ENCODE data around the gene DACT2.
"Not testable (repeated sequence)": the region's sequence is repeated elsewhere in the genome, so short reads cannot be mapped to it uniquely, and the experiment has no call there.

The DACT2 gene

DNA sequence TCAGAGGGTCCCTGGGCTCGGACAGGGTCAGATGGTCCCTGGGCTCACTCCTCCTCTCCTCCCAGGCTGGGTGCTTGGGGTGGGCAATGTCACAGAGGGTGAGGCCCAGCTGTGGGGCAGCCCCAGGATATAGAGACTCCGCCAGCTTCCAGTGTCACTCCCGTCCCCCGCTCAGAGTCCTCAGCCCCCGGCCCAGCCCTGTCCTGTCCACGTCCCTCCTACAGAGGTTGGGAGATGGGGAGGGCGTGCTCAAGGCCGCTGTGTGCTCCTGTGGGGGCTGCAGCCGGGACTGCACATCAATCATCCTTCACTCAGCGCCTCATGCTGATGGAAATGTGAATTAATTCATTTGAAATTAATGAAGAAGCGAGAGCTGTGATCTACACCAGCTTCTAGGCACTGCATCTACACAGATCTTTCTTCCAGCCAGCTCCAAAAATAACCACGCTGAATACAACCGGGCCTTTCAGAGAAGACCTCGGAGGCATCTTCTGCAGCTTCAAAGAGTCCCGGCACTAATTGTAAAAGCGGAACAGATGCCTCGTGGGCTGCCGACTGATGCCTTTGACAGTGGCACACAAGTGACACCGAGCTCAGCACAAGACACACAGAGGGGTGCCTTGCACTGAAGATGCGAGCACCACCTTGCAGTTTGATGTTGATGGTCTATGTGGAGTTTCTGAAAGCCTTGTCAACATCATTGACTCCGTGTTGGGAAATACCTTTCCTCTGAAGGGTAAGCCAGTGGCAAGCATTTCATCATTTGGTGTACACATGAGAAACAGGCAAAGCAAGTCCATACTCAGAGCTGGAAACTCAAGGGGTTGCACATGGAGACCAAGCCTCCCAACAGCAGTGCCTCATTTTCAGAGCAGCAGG, 39.3 kb downstream of the DACT2 start:
- no peak for DNase-seq

DNA sequence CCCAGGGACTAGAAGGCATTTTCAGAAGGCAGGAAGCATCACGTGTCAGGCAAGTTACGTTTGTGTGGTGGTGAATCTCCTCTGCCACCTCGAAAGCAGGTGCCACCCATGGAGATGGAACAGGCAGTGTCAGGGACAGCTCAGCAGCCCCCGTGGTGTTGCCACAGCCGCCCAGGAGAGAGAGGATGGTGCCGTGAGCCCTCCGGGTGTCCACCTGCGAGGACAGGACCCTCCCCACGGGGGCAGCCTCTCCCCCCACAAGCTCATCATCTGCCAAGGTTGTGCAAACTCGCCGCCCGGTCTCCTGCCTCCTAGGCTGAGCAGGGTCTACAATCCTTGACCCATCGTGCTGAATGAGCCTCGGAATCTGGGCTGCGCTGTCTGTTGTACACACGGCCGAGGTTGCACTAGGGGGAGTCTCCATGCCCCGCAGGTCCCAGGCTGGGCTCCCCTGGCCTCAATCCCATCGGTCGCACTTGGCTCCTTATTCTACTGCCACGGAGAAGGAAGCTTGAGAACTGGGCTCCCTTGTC, 40.1 kb downstream of the DACT2 start:
- DNase-seq, result no peak

DNA sequence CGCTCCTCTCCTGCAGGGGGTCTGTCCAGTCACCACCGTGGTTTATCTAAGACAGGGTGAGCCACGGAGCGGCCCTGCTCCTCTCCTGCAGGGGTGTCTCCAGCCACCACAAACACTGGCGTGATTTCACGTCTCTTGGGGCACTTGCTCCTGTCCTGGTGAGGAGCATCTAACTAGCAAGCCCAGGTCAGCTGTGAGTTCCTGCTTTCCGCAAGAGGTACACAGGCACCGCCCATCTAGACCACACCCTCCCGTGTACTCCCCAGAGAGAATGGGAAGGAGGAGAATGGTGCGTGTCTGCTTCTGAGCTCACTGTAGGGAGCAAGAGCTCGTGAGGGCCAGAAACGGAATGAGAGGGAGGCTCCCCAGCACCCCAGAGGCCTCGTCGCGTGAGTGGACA, 40.7 kb downstream of the DACT2 start:
- no peak for DNase-seq

DNA sequence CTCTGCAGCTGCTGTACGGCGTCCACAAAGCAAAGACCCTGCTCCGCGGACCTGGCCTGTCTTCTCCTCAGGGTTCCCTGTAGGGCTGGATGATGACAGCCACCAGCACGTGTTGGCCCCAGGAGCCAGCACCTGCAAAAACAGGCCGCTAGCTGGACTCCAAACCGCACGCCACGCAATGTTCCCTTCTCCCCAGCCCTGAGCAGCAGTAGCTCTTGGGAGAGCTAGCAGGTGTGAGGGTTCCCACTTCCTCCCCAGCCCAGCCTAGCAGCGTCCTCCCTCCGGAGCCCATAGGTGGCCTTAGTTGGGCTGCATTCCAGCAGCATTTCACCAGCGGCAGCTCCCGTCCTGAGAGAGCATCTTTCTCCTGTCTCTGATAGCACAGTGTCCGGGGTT, 42.3 kb downstream of the DACT2 start:
- DNase-seq, result no peak

DNA sequence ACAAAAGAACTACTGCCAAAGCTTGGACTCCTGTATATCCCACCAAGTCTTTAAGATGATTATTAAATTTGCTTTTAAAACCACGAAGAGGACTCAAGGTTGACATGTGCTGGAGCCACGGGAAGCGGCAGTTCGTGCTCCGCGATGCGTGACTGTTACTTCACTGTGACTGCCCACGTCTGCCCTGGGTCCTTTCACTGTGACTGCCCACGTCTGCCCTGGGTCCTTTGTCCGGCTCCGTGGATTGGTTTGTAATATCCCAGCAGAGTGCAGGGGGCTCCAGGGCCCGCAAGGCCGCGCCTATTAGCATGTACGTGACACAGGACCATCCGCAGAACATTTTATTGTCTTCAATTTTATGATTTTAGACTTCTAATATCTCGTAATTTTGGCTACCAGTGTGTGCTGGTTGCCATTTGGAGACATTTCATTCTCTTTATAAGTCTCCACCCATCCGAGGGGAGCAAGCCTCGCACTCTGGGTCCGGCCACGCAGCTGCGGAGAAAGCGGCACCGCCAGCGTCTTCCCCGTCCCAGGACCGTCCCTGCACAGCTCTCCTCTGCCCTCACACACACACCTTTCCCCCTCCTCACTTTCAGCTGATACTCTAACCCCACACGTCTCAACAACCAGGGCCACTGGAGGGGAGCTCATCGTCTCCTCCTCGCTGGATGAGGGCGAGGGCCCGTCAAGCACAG, 42.9 kb downstream of the DACT2 start:
- DNase-seq, result no peak

DNA sequence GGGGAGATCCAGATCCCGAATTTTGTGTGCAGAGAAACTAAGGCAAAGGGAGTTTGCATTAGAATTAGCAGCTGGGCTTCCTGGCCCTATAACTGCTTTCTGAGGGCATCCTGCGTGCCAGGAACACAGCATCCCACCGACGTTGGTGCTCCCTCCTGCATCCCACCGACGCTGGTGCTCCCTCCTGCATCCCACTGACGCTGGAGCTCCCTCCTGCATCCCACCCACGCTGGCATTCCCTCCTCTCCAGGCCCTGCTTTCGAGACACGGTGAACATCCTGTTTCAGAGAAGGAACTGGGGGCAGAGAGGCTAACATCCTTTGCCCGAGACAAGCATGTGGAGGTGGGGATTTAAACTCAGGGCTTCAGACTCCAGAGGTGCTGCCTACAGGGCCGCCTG, 44.4 kb downstream of the DACT2 start:
- no peak for DNase-seq

DNA sequence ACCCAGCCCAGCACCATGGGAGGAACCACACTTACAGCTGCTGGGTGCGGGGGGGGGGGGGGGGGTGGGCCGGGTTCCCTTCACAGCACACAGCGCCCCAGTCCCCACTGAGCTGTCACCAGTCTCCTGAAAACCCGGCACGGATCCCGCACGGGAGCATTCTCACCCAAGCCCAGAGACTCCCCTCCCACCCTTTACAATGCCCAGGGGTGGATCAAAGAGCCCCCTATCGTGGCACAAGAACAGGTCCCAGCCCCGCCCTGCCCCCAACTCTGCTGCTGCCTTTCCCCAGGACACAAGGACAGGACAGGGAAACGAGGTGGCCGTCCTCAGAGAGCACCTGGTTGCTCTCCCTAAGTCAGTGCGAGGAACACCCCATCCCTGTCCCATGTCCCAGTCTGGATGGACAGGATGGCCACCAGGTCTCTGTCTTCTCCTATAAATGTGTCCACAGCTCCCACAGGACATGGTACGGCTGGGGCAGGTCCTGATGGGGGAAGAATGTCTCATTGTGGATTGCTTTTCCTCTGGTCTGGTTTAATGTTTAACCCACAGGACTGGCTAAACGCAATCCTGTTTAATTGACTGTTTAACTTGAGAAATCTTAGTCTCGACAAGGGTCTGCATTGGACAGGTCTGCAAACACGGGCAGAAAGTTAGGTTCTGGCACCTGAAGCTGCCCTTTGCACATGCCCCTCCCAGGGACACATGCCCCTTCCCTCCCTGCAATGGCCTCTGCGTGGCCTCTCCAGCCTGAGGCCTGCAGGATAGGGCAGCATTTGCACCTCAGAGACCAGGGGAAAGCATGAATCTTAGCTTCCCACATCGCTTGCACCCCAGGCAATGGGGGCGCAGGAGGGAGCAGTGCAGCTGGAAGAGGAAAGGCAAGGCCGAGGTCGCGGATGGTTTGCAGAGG, 45.3 kb downstream of the DACT2 start:
- no peak for DNase-seq

DNA sequence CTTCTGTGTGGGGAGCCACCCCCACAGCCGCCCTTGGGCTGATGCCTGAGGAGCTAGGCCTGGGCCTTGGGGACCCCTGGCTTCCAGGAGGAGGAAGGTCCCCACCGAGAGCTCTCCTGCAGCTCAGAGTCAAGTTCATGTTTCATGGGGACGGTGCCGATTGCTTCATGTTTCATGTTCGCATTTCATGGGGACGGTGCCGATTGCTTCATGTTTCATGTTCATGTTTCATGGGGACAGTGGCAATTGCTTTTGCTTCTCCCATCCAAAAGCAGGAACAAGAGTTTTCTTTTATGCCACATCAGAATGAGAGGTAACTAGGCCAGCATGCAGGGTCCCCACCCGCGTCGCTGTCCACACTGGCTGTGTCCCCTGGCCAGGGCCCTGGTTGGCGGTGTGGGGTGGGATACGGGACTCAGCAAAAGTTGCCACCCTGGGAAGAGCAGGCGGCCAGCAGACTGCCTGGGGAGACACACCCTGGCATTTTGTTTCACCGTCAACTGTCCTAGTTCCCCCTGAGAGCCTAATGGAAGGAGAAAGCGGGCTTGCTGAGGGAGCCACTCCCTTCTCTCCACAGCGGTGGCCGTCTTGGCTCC, 46.0 kb downstream of the DACT2 start:
- DNase-seq, result no peak

DNA sequence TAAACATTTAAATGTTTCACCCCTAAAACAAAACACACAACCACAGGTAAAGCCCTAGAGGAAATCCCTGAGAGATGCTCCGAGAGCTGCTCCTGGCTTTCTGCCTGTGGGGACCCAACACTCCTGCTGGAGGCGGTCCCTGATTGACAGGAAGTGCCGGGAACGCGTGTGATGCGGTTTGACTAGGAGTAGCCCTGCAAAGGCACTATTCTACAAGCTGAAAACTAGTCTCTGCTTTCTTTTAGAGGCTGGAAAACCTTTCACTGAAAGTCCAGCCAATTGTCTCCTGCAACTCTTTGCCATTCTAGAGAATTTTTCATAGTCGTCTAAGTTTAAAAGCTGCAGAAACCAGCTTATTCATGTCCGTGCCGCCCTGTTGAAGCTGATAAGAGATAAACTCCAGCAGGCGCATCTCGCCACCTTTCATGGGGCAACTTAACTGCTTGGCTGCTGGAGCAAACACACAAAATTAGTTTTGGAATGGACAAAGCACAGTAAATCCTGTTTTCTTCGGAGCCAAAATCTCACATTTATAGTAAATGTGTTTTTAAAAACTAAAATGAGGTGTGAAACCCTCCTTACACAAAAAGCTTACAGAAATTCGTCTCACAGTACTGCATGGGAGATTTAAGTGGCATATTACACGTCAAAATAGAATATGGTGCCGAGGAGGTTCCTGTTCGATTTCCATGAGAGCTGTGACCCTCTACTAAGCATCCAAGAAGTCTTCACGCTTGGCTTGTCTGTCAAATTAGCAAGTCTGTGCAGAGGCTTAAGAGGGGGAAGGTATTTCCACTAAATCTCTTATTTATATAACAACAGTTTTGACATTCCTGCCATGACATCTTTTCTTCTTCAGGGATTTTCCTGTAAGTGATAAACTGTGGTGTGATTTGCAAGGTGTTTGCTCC, 46.9 kb downstream of the DACT2 start:
- no peak for DNase-seq

DNA sequence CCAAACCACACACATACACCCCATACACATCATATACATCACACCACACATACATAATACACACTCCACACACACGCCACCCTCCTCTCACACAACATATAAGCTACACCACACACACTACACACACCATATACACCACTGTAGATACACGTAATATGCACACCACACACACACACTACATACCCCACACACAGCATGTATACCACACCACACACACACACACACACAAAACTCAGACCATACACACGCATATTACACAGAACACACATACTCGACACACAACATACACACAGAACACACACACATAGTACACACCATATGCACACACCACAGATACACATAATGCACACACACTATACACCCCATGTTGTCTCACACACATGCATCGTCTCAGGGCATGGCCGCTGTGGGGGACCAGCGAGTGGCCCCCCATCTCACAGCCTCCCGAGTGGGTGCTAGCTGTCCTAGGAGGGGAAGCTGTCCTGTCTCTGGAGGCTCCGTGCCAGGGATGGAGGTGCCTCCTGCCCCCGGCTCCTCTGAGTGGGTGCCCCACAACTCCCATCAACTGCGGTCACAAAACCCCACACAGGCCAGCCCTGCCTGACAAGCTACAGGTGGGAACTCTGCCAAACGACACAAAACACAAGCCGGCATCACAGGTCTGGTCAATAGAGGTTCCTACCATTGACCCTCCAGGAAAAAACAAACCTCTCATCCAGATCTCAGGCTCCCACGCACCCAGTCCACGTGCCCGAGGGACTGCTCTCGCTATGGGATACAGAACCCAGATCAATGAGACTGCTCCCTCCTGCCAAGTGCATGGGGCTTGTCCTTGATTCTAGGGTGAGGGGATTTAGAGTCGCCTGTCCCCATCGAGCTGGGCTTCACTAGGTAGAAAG, 49.1 kb downstream of the DACT2 start:
- DNase-seq, result no peak

DNA sequence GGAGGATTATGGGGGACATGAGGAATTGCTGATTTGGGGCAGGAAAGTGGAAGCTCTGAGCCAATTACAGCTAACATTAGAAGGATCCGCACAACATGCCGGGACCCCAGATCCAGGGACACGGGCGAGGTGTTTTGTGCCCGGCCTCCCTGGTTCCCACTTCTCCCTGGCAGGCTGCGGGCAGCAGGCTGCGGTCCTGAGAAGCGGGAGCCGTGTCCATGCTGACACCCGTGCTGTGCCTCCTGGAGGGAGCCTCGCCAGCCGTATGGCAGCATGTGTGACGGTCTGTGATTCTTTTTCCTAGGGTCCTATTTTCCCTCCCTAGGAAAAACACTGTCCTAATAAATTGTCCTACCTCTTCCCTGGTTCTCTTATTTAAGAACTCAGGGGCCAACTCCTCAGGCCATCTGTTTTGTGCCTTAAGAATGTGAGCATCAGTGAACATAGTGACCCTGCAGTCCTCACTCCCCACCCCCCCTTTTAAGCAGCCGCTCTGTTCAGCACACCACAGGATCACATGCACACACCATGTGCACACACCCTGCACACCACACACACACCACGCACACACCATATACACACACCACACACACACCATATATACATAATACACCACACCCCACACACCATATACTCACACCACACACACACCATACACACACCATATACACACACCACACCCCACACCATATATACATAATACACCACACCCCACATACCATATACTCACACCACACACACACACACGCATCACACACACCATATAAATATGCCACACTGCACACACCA, 49.9 kb downstream of the DACT2 start:
- no peak for DNase-seq

DNA sequence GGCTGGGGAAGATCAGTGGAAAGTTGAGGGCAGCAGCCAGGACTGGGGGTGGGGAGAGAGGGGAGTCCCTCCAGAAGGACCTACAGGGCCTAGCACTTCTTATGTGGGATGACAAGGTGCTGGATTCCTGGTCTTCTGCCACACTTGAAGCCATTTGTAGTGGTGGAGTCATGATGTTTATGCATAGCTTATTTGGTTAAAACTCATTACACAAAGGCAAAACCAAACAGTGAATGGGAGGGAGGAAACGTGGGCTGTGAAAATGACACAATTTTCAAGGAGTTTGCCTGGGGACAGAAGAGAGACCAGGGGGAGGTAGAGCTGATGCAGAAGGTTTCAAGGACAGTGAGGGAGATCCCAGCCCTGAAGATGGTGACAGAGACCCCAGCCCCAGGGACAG, 50.8 kb downstream of the DACT2 start:
- DNase-seq, result no peak

DNA sequence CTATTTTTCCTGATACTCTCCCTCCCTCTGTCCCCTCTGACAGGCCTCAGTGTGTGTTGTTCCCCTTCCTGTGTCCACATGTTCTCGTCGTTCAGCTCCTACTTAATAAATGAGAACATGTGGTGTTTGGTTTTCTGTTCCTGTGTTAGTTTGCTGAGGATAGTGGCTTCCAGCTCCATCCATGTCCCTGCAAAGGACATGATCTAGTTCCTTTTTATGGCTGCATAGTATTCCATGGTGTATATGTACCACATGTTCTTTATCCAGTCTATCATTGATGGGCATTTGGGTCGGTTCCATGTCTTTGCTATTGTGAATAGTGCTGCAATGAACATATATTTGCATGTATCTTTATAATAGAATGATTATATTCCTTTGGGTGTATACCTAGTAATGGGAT, 51.8 kb downstream of the DACT2 start:
- not testable (repeated sequence) for DNase-seq

DNA sequence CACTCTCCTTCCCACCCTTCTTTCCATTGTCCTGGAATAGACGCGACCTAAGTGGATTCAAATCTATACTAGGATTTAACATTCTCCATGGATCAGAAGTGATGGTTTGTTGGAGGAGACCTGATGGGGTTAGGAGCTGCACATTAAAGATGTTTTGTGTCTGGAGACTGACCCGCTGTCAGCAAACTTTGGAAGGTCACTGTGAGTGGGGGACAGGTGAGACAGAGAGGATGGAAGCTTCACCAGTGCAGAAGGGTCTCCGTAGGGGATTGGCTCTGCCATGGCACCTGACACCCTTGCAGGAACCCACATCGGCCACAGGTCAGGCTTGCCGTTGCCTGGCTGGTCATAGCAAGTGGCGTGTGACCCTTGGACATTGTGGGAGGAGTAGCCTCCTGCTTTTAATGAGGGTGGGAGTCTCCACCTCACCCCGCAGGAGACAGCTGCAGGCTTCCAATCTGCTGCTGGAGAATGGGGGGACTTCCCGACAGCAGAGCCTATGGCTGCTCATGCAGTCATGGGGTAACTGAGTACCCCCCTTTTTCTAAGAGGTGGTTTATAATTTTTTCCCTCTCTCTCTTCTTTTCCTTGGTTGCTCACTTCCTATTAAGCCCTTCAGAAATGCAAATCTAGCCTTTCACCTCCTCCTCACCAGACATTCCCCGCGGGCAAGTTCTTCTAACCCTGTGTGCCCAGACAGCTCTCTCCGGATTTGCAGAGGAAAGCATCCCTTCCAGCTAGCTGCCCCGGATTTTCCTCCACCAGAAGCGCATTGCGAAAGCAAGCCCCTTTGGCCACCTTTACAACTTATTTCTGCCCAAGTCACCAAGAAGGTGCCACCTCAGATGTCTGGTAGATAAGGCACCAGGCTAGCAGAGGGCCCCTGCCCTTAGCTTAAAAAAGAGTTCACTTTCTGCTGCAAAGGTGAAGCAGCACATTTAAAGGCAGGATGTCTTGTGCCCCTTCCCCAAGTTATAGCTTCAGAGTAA, 53.5 kb downstream of the DACT2 start:
- DNase-seq, result no peak

DNA sequence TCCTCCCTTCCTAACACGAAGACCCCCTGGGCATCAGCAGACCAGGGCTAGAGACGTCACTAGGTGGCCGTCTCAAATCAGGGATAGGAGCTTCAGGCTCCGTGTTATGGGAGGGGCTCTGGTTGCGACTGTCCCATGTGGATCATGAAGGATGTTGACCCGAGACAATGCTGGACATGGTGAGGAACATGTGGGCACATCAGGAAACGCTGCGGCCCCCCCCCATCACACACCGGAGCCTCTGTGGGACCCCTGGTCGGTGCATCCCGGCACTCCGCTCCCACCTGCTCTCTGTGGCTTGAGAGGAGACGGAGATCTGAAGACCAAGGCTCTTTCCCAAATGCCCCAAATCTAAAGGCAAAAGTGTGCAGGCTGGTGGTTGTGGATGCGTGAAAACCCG, 54.2 kb downstream of the DACT2 start:
- DNase-seq, result no peak

DNA sequence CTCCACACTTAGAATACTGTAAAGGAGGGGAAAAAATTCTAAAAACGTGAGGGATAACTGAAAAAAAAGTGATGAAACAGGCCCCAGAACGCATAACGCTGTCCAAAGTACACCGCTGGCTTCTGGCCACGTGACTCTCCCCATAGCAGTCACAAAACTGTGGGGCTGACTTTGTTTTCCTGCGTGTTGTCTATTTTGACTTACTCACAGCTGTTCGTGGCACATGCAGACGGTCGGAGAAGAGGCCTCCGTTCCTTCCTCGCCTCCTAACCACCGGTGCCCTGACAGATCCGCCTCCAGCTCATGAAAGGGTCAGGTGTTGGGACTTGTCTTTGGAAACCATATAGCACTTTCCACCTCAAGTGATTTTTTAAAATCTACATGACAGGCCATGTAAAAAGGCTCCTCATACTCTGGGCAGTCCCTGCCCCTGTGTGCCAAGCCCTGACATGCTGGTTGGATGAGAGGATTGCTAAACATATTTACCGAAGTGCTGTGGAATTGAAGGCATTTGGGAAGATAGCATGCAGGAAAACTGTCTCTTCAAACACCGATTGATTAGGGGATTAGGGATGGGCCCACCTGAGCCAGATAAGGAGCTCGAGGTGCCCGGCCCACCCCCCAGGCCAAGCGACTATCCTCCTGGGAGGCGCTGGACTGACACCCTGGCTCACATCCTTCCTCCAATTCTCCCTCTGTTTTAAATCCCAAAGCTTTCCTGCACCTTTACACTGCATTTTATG, 54.8 kb downstream of the DACT2 start:
- DNase-seq, result no peak

DNA sequence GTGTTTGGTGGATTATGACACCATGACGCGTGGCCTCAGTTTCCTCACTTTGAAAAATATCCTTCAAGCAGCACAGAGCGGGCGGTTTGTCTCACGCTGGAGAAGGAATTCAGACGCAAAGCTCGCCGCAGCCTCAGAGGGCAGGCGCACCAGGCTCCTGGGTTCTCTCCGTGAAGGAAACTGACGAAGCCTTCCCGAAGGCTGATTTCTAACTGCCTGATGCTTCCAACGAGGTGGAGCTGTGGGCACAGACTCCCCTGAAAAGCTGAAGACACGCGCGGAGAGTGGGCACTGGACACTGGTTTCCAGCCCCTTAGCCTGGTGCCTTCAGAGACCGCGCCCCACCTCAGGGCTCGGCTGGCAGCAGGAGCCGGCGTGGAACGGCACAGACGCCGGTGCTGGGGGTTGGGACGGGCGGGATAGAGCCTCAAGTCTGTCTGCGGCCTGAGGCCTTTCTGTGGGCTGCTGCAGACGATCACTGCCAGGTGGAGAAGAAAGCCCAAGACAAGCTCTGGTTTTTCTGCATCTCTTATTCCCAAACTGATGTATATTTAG, 56.1 kb downstream of the DACT2 start:
- DNase-seq, result no peak
